GM12874 (cell line): ENCODE results near the gene CA10.

ENCODE experiments used
- CTCF ChIP-seq: IDR thresholded peaks from 2 replicates; pipeline ENCODE4 v1.5.1; 2011; ENCODE audit warnings: low read depth, mild to moderate bottlenecking, control low read depth, low read length, moderate library complexity; ENCODE audit not compliant: insufficient read depth

Gene CA10

GRCh38 chr17:51876986-51877385 is 281.5 kb downstream of the CA10 start:
- no peak for TF ChIP-seq CTCF

- no peak for TF ChIP-seq CTCF
Measured at GRCh38 chr17:51873302-51873701, 285.2 kb downstream of the CA10 start.

GRCh38 chr17:51869387-51869786 is 289.1 kb downstream of the CA10 start:
- TF ChIP-seq CTCF, result no peak

- peak; percentile 80 for TF ChIP-seq CTCF
Measured at GRCh38 chr17:51860954-51861561, 297.5 kb downstream of the CA10 start.

GRCh38 chr17:51857052-51857597 is 301.4 kb downstream of the CA10 start:
- no peak for TF ChIP-seq CTCF

- TF ChIP-seq CTCF, result no peak
Measured at GRCh38 chr17:51855806-51856205, 302.7 kb downstream of the CA10 start.

- no peak for TF ChIP-seq CTCF
Measured at GRCh38 chr17:51853857-51854256, 304.7 kb downstream of the CA10 start.
